ENCODE data around the gene KBTBD8.
A peak's percentile ranks its signal among the peaks of the same experiment; 100 is the strongest.

Gene KBTBD8

GRCh38 chr3:66997560-66998112 is 471 bp upstream of the KBTBD8 start:
- DNase-seq (ENCODE audit: low read depth), result no peak

- DNase-seq (ENCODE audit: low read depth), result no peak
Measured at GRCh38 chr3:66998904-66999235, 763 bp downstream of the KBTBD8 start.

- DNase-seq (ENCODE audit: low read depth), result no peak
Measured at GRCh38 chr3:67000009-67000408, 1.9 kb downstream of the KBTBD8 start.

- DNase-seq (ENCODE audit: low read depth), result no peak
Measured at GRCh38 chr3:67001086-67001861, 3.2 kb downstream of the KBTBD8 start.

GRCh38 chr3:67005974-67006373 is 7.9 kb downstream of the KBTBD8 start:
- no peak for DNase-seq (ENCODE audit: low read depth)

GRCh38 chr3:67006460-67006859 is 8.4 kb downstream of the KBTBD8 start:
- no peak for DNase-seq (ENCODE audit: low read depth)

- no peak for DNase-seq (ENCODE audit: low read depth)
Measured at GRCh38 chr3:67008388-67008787, 10.3 kb downstream of the KBTBD8 start.

- no peak for DNase-seq (ENCODE audit: low read depth)
Measured at GRCh38 chr3:67009716-67010115, 11.6 kb downstream of the KBTBD8 start.

GRCh38 chr3:67011414-67012131 is 13.5 kb downstream of the KBTBD8 start:
- DNase-seq (ENCODE audit: low read depth), result no peak

GRCh38 chr3:67012564-67012963 is 14.5 kb downstream of the KBTBD8 start:
- no peak for DNase-seq (ENCODE audit: low read depth)

- DNase-seq (ENCODE audit: low read depth), result no peak
Measured at GRCh38 chr3:67015702-67016484, 17.8 kb downstream of the KBTBD8 start.

GRCh38 chr3:67016522-67017080 is 18.5 kb downstream of the KBTBD8 start:
- no peak for DNase-seq (ENCODE audit: low read depth)

- no peak for DNase-seq (ENCODE audit: low read depth)
Measured at GRCh38 chr3:67017211-67017610, 19.1 kb downstream of the KBTBD8 start.

GRCh38 chr3:67018105-67018788 is 20.1 kb downstream of the KBTBD8 start:
- peak; percentile 57 for DNase-seq (ENCODE audit: low read depth)

- no peak for DNase-seq (ENCODE audit: low read depth)
Measured at GRCh38 chr3:67018789-67019526, 20.9 kb downstream of the KBTBD8 start.

- DNase-seq (ENCODE audit: low read depth), result no peak
Measured at GRCh38 chr3:67028001-67028784, 30.1 kb downstream of the KBTBD8 start.

- DNase-seq (ENCODE audit: low read depth), result no peak
Measured at GRCh38 chr3:67030785-67031740, 33.0 kb downstream of the KBTBD8 start.

GRCh38 chr3:67031986-67032385 is 33.9 kb downstream of the KBTBD8 start:
- DNase-seq (ENCODE audit: low read depth), result no peak

- no peak for DNase-seq (ENCODE audit: low read depth)
Measured at GRCh38 chr3:67033079-67033478, 35.0 kb downstream of the KBTBD8 start.
